Measurements from ENCODE around the gene UTP4.

DNA sequence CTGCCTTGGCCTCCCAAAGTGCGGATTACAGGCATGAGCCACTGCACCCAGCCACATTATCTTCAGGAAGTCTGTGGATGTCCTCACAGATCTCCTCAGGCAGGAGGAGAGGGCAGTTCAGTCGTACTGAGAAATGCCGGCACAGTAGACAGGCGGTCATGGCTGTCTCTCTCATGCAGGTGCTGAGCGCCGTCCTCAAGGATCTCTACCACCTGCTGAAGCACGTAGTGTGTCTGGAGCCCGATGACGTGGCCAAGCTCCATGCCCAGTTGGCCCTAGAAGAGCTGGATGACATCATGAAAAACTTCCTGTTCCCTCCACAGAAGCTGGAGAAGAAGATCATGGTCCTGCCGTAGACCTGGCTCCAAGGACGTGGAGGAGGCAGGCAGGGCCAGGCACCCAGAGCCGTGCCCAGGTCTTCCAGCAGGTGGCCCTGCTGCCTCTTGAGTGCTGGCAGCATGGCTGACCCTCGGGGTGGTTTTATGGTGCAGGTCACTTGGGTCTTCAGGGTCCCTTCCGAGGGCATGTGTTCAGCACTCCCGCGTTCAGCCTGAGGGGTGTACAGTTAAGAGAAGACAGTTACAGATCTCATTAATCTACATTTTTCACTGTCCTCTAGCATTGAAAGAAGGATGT is 49.0 kb upstream of the UTP4 start:
- TF ChIP-seq, protein P1, sequence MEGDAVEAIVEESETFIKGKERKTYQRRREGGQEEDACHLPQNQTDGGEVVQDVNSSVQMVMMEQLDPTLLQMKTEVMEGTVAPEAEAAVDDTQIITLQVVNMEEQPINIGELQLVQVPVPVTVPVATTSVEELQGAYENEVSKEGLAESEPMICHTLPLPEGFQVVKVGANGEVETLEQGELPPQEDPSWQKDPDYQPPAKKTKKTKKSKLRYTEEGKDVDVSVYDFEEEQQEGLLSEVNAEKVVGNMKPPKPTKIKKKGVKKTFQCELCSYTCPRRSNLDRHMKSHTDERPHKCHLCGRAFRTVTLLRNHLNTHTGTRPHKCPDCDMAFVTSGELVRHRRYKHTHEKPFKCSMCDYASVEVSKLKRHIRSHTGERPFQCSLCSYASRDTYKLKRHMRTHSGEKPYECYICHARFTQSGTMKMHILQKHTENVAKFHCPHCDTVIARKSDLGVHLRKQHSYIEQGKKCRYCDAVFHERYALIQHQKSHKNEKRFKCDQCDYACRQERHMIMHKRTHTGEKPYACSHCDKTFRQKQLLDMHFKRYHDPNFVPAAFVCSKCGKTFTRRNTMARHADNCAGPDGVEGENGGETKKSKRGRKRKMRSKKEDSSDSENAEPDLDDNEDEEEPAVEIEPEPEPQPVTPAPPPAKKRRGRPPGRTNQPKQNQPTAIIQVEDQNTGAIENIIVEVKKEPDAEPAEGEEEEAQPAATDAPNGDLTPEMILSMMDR (IDR thresholded peaks at IDR 0.05), result no peak
- TF ChIP-seq POLR2AphosphoS5 (IDR thresholded peaks at IDR 0.05) (no peak), POLR2A (IDR thresholded peaks at IDR 0.05) (no peak)
